HG03108 (cell line): Measurements from ENCODE around the gene TSC22D3.
"Not testable (repeated sequence)": the region's sequence is repeated elsewhere in the genome, so short reads cannot be mapped to it uniquely, and the experiment has no call there.

Experiments used
- ATAC-seq: cut with Tn5 transposase; IDR thresholded peaks from one replicate; pipeline ENCODE4 v1.9.1; 2021; ENCODE audit warnings: moderate library complexity; ENCODE audit not compliant: unreplicated experiment

TSC22D3 gene

GRCh38 chrX:107775734-107776511 is at the start of gene TSC22D3:
Gene TSC22D3 (minus strand): TSS chrX:107775787. CDS start chrX:107775419, 368 bp downstream.
- ATAC-seq: peak; percentile 75

DNA sequence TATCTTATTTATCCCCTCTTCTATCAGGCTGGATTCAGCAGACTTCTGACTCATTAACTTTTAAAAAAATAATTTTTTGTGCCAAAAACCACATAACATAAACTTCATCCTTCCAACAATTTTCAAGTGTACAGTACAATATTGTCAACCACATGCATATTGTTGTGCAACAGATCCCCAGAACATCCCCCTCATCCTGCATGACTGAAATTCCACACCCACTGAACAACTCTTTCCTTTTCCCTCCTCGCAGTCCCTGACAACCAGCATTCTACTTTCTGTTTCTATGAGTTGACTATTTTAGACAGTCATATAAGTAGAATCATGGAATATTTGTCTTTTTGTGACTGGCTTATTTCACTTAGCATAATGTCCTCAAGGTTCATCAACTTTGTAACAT is 47.9 kb upstream of the TSC22D3 start:
- no peak for ATAC-seq

DNA sequence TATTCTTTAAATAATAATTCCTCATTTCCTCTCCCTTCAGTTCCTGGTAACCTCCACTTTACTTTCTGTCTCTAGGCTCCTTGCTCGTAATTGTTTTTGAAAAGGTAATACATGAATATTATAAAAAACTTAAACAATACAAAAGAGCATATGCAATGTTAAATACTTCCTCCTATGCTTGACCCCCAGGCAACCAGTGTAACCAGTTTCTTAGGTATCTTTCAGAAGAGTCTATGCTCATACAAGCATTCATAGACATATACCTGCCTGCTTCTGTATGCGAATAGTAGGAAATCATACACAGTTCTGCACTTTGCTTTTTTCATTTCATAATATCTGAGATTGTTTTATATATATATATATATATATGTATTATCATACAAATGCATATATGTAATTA is 47.5 kb upstream of the TSC22D3 start:
- no peak for ATAC-seq

GRCh38 chrX:107818900-107819521 is 43.4 kb upstream of the TSC22D3 start:
- ATAC-seq: no peak

DNA sequence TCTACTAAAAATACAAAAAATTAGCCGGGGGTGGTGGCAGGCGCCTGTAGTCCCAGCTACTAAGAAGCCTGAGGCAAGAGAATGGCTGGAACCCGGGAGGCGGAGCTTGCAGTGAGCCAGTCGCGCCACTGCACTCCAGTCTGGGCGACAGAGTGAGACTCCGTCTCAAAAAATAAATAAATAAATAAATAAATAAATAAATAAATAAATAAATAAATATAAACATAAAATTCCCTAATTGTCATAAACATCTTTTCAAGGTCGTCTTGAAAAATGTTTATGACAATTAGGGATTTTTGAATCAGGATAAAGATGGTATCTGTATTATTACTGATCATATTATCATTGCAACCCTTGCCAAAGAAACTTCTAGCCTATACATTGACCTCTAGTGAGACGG is 34.5 kb upstream of the TSC22D3 start:
- not testable (repeated sequence) for ATAC-seq

DNA sequence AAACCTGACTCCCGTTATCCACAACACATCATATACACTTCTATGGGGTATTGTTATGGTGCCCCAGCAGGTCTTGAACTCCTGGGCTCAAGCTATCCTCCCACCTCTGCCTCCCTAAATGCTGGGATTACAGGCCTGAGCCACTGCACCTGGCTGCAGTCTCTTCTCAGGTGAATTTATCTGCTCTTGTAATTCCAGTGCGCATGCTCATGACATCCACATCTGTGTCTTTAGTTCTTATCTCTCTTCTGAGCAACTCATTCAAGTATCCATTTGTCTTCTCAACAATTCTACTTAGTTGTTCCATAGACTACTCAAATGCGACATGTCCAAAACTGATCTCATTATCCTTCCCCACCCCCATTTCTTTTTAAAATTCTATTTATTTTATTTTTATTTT is 29.6 kb upstream of the TSC22D3 start:
- ATAC-seq: no peak

DNA sequence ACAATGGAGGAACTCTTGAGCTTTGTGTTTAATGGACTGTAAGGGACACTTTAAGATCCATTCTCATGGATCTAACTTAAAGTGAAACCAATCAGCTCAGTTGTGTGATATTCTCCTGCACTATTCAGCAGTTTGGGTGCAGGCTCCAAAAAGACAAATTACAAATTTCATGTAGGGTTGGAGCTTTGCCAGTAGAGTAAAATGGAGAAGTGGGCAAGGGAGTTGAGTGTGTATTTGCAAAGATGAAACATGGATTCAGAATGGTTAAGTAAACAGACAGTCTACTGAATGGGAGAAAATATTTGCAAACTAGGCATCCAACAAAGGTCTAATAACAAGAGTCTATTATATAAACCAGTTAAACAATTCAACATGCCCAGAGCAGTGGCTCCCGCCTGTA is 28.8 kb upstream of the TSC22D3 start:
- ATAC-seq: no peak

DNA sequence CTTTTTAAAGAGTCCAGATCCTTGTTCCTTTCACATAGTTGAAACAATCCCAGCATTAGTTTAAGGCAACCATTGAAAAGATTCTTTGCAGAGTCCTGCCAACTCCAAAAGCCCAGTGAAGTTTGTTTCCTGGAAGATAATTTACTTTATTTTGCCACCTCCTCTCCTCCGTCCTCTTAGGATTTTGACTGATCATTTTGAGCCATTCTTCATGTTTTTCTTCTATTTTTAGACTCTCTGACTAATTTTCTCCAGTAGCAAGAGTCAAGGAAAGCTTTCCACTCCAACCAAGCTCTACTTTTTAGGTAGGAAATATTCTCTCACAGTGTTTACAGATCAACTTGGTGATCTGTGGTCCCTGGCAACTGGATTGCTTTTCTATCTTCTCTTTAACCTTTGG is 12.2 kb upstream of the TSC22D3 start:
- no peak for ATAC-seq

DNA sequence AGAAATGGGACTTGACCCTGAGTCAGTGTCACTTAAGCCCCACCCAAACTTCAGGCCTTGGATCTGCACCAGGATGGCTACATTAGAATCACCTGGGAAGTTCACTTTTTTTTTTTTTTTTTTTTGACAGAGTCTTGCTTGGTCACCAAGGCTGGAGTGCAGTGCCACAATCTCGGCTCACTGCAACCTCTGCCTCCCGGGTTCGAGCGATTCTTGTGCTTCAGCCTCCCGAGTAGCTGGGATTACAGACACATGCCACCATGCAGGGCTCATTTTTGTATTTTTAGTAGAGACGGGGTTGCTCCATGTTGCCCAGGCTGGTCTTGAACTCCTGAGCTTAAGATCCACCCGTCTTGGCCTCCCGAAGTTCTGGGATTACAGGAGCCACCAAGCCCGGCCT is 4.9 kb upstream of the TSC22D3 start:
- ATAC-seq: no peak

DNA sequence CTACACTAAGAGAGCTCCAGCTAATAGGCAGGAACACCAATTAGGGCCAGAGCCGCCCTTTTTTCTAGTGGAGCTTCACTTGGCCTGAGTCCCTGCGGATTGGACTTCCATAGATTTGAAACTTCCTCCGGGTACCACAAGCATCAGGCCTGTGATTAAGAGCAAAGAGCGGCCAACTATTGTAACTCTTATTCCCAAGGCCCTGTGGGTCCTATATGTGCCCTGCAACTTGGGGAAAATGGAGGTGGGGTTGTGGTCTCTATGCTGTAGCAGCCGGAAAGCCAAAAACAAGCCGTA is 1.9 kb upstream of the TSC22D3 start, which contains the start of gene NCBP2L:
TSS of gene NCBP2L (plus strand) at position 198 of the 297 bp plus-strand sequence. CDS start 16,488 bp downstream, outside the sequence.
- ATAC-seq: no peak

DNA sequence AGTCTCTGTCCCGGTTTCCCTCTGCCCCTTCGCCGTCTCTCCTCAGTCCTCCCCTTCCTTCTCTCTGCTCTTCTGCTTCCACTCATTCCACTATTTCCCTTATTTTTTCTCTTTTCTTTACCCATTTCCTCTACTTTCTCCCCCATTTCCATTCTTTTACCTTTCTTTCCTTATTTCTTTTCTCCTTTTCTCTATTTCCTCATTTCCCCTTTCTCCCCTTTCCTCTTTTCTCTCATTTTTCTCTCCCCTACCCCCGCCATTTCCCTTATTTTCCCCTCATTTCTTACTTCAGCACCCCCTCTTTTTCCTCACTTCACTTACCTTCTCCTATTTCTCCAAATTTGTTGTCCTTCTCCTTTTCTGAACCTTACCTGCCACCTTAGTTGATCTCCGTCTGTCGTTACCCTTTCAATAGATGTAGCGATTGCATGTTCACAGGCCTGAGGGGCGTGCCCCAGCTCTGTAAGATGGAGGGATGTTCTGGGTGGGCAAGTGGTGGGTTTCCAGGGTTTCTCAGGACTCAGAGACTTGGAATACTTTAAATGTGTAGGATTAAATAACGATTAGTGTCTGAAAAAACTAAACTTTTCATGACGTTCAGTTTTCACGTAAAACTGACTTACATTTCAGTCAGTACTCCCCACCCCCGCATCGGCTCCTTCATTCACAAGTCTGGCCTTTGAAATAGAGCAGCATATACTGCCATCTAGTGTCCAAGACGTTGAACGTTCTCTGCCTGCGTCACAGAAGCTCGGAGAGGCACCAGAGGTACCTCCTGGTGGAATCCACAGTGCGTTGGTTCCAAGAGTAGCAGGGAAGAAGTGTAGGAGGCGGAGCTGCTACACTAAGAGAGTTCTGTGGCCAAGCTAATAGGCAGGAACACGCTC is 1.3 kb upstream of the TSC22D3 start:
- ATAC-seq: peak; percentile 55

- ATAC-seq: peak; percentile 3
These were observed 420 bp downstream of the TSC22D3 start for GRCh38 chrX:107775000-107775733.

- no peak for ATAC-seq
These were observed 1.6 kb downstream of the TSC22D3 start for GRCh38 chrX:107773906-107774435.

GRCh38 chrX:107773206-107773605 is 2.4 kb downstream of the TSC22D3 start:
- ATAC-seq: no peak

DNA sequence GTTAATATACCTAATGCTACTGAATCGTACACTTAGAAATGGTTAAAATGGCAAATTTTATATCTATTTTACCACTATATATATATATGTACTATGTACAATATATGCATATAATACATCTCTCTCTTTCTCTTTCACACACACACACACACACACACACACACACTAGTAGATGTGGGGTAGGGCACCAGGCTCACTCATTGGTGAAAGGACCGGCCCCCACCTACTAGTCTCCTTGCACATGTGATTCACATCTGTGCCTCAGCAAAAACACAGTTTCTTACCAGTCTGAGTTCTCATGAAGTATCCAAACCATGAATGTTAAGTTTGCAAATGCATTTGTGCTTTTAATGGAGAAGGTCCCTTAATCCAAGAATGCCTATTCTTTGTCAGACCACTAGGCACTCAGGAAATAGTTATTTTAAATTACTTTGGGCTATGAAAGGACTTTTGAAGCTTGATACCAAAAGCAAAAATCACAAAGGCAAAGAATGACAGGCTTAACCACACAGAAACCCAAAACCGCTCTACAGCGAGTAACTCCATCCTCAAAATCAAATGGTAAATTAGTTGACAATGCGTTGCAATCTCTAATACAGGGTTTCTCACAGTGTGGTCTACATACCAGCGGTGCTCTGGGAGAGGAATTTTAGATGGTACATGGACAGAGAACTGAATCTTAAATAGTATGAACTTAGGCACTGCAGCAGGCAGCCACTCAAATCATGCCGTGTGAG is 5.8 kb downstream of the TSC22D3 start:
- no peak for ATAC-seq

- ATAC-seq: no peak
These were observed 7.5 kb downstream of the TSC22D3 start for GRCh38 chrX:107768051-107768450.

DNA sequence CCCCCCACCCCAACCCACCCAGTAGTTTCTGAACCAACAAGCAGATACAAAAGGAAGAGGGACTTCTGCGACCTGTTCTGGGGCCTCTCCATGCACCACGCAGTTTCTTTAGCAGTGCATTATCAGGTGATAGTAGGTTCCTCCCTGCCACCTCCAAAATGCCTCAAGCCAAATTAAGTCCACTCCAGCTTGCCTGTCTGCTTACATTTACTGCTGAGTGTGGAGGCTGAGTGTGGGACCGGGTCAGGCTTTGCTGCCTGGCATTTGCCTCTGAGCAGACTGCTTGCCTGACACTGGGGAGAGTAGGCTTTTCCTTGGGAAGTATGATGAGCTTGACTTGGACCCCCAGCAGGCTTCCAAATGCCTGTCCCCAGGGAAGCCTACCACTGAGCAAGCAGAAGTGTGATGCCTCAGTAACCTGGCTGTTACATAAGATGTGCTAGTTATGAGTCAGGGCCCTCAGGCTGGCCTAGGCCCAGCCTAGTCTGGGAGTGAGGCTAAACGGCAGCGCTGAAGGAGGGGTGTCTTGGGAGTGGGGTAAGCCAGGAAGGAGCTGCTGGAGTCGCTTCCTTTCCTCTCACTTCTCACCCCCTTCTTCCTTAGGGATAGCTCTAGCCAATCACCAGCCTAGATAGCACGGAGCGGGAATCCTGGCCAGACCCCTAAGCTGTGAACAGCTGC is 9.0 kb downstream of the TSC22D3 start:
- no peak for ATAC-seq

DNA sequence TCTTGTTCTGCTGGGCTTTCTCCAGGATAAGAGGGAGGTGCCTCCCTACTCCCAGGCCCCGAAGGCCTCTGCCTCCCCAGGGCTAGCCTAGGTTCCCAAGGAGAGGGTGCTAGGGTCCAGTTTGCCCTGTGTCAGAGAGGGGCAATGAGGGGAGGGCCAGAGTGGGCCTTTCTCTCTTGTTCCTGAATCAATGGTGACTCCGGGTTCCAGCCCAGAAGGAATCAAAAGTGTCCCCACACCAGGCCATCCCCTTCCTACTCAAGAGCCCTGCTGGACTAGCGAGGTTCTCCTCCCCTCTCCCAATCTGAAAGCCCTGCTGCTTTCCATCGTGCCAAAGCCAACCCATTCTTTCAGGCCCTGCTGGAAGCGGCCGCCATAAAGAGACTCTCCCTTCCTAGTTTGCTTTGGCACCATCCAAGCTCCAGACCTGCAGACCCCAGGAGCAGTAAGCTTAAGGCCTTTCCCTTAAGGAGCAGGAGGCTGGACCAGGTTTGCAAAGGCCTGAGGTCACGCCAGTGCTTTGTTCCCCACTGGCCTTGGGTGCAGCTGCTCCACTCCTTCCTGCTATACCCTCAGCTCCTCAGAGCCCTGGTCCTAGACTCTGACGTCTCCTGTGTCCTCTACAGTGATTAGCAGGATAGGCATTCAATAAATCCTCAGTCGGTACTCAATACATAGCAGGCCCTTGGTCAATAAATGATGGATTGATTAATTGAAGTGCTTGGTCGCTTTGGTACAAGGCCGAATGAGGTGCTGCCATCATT is 10.6 kb downstream of the TSC22D3 start:
- no peak for ATAC-seq

GRCh38 chrX:107763647-107764046 is 11.9 kb downstream of the TSC22D3 start:
- no peak for ATAC-seq
